Measurements from ENCODE around the gene SPOCD1. TPM values are rescaled to one million over a fixed set of nuclear protein-coding genes. Genes with fewer than 3 reads are reported as not detected.

Gene SPOCD1
- polyA plus RNA-seq, 1 of the 3 experiments (the other 2 are of a cell fraction): 10.7 TPM

DNA sequence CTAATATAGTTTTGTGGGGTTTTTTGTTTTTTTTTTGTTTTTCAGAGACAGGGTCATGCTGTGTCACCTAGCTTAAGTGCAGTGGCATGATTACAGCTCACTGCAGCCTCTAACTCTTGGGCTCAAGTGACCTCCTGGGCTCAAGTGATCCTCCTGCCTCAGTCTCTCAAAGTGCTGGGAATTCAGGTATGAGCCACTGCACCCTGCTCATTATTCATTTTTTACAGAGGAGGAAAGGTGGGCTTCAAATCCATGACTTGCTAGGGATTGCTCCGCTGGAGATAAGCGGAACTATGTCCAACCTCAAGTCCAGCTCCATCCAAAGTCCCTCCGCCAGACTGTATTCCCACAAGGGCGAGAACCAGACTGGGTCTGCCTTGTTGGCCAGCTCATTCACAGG, 8.0 kb upstream of the SPOCD1 start:
- no peak overlapping the region for H3K4me2 ChIP-seq
- no peak overlapping the region for H3K4me3 ChIP-seq (ENCODE audit: low read depth in 2 of 2, low read length in 1 of 2)
- no peaks in the 10 kb centered on the region for H3K4me1 ChIP-seq (ENCODE audit: control insufficient read depth in 1 of 2, insufficient read depth in 2 of 2, low read depth in 1 of 2, low read length in 1 of 2)
- POLR2A ChIA-PET: no interaction called here
- 98% methylated on average over 4 of the region's 4 CpGs for WGBS (ENCODE audit: low lambda C conversion rate)
- H3K9me2 ChIP-seq: no peaks in the 10 kb centered on the region
- no peak overlapping the region for H3K9ac ChIP-seq
- CTCF ChIA-PET: interaction anchor here (1.2 to 1.8 kb wide), 4 partner anchors 8 to 39 kb away, joined by 3 to 5 read pairs (median 4); partner anchors contain the start of gene SPOCD1
- H3K36me3 ChIP-seq (replicated peaks in 1 of 2; ENCODE audit: control insufficient read depth in 1 of 2, insufficient read depth in 2 of 2, low read length in 1 of 2): no peaks in the 10 kb centered on the region
- TF ChIP-seq GATA2 (CRISPR knock-in tag; IDR thresholded peaks at IDR 0.05) (no peak), USF1 (IDR thresholded peaks at IDR 0.05; ENCODE audit: borderline replicate concordance, low read depth) (no peak), GABPA (IDR thresholded peaks at IDR 0.05; ENCODE audit: low read depth) (no peak), FOXJ3 (CRISPR knock-in tag; IDR thresholded peaks at IDR 0.05) (no peak), FOXM1 (IDR thresholded peaks at IDR 0.05; ENCODE audit: low read depth) (no peak)
- TF ChIP-seq, protein P1, sequence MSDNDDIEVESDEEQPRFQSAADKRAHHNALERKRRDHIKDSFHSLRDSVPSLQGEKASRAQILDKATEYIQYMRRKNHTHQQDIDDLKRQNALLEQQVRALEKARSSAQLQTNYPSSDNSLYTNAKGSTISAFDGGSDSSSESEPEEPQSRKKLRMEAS (IDR thresholded peaks at IDR 0.05; ENCODE audit: low read depth): no peak
- TF ChIP-seq, protein P2, sequence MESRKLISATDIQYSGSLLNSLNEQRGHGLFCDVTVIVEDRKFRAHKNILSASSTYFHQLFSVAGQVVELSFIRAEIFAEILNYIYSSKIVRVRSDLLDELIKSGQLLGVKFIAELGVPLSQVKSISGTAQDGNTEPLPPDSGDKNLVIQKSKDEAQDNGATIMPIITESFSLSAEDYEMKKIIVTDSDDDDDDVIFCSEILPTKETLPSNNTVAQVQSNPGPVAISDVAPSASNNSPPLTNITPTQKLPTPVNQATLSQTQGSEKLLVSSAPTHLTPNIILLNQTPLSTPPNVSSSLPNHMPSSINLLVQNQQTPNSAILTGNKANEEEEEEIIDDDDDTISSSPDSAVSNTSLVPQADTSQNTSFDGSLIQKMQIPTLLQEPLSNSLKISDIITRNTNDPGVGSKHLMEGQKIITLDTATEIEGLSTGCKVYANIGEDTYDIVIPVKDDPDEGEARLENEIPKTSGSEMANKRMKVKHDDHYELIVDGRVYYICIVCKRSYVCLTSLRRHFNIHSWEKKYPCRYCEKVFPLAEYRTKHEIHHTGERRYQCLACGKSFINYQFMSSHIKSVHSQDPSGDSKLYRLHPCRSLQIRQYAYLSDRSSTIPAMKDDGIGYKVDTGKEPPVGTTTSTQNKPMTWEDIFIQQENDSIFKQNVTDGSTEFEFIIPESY (IDR thresholded peaks at IDR 0.05; ENCODE audit: borderline replicate concordance, low read depth): no peak
- TF ChIP-seq, protein P3, sequence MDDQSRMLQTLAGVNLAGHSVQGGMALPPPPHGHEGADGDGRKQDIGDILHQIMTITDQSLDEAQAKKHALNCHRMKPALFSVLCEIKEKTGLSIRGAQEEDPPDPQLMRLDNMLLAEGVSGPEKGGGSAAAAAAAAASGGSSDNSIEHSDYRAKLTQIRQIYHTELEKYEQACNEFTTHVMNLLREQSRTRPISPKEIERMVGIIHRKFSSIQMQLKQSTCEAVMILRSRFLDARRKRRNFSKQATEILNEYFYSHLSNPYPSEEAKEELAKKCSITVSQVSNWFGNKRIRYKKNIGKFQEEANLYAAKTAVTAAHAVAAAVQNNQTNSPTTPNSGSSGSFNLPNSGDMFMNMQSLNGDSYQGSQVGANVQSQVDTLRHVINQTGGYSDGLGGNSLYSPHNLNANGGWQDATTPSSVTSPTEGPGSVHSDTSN (IDR thresholded peaks at IDR 0.05): no peak
- no peaks in the 10 kb centered on the region for H3F3A ChIP-seq (replicated peaks; ENCODE audit: insufficient read depth)
- H3K9me3 ChIP-seq: no peaks in the 10 kb centered on the region
- DNase-seq: no peak
- H2AFZ ChIP-seq (ENCODE audit: low read depth): no peak overlapping the region
- no peaks in the 10 kb centered on the region for H3K27me3 ChIP-seq (ENCODE audit: insufficient read depth)
- no peak overlapping the region for H3K27ac ChIP-seq (ENCODE audit: low read depth in 2 of 2, low read length in 1 of 2)
- H3K79me2 ChIP-seq (ENCODE audit: insufficient read depth): no peaks in the 10 kb centered on the region
- H4K20me1 ChIP-seq (ENCODE audit: insufficient read depth): no peaks in the 10 kb centered on the region

- CTCF ChIA-PET: interaction anchor here (1.2 to 1.9 kb wide), 3 partner anchors 13 to 141 kb away, joined by 3 to 6 read pairs (median 4); no protein-coding TSS in a partner anchor
- WGBS (ENCODE audit: low lambda C conversion rate): 97% methylated on average over 3 of the region's 3 CpGs
These were observed 6.9 kb upstream of the SPOCD1 start for GRCh38 chr1:31822766-31823165.

More at GRCh38 chr1:31822766-31823165, 6.9 kb upstream of the SPOCD1 start:
- no peaks in the 10 kb centered on the region for H3K79me2 ChIP-seq (ENCODE audit: insufficient read depth)
- no peak for TF ChIP-seq MEF2A (IDR thresholded peaks at IDR 0.05; ENCODE audit: borderline replicate concordance, low read depth)
- TF ChIP-seq RCOR1 (IDR thresholded peaks at IDR 0.05; ENCODE audit: low read length): no peak
- no peak for TF ChIP-seq YY1 (IDR thresholded peaks at IDR 0.05; ENCODE audit: low read depth)
- no peak for TF ChIP-seq GATA2 (CRISPR knock-in tag; IDR thresholded peaks at IDR 0.05)
- TF ChIP-seq SIN3A (IDR thresholded peaks at IDR 0.05; ENCODE audit: borderline replicate concordance, low read depth, low read length): no peak
- no peak for TF ChIP-seq CTCF (IDR thresholded peaks at IDR 0.05)
- TF ChIP-seq USF1 (IDR thresholded peaks at IDR 0.05; ENCODE audit: borderline replicate concordance, low read depth): no peak
- no peak for TF ChIP-seq POLR2AphosphoS5 (IDR thresholded peaks at IDR 0.05; ENCODE audit: low read depth, low read length)
- TF ChIP-seq USF2 (IDR thresholded peaks at IDR 0.05; ENCODE audit: borderline replicate concordance, low read depth, low read length): no peak
- no peak for TF ChIP-seq SMC3 (IDR thresholded peaks at IDR 0.05; ENCODE audit: low read depth, low read length)
- TF ChIP-seq CHD2 (IDR thresholded peaks at IDR 0.05; ENCODE audit: low read length, partially characterized antibody): no peak
- no peak for TF ChIP-seq RXRA (IDR thresholded peaks at IDR 0.05; ENCODE audit: borderline replicate concordance, low read depth)
- H4K20me1 ChIP-seq (ENCODE audit: insufficient read depth): no peaks in the 10 kb centered on the region
- no peaks in the 10 kb centered on the region for H3K27me3 ChIP-seq (ENCODE audit: insufficient read depth)
- no peak overlapping the region for H3K4me3 ChIP-seq (ENCODE audit: low read depth in 2 of 2, low read length in 1 of 2)
- H3K4me1 ChIP-seq (ENCODE audit: control insufficient read depth in 1 of 2, insufficient read depth in 2 of 2, low read depth in 1 of 2, low read length in 1 of 2): no peaks in the 10 kb centered on the region
- no peak for DNase-seq
- H3K4me2 ChIP-seq: no peak overlapping the region
- H3K9ac ChIP-seq: no peak overlapping the region
- H3K9me3 ChIP-seq: no peaks in the 10 kb centered on the region
- H3K27ac ChIP-seq (ENCODE audit: low read depth in 2 of 2, low read length in 1 of 2): no peak overlapping the region
- no peaks in the 10 kb centered on the region for H3K36me3 ChIP-seq (replicated peaks in 1 of 2; ENCODE audit: control insufficient read depth in 1 of 2, insufficient read depth in 2 of 2, low read length in 1 of 2)
- POLR2A ChIA-PET: no interaction called here
- H3F3A ChIP-seq (replicated peaks; ENCODE audit: insufficient read depth): no peaks in the 10 kb centered on the region
- no peak overlapping the region for H2AFZ ChIP-seq (ENCODE audit: low read depth)
- H3K9me2 ChIP-seq: no peaks in the 10 kb centered on the region

Measured in SK-N-SH (cell line).